ENCODE measurements around the gene KIAA0232.

GRCh38 chr4:6782147-6782845 lies at the start of gene KIAA0232:
- TF ChIP-seq CTCF (IDR thresholded peaks at IDR 0.05) = no peak
- TF ChIP-seq POLR2A (IDR thresholded peaks at IDR 0.05) = peak; percentile 88
